Measurements from ENCODE around the gene PARVB. TPM values are rescaled to one million over a fixed set of nuclear protein-coding genes. Genes with fewer than 3 reads are reported as not detected.
A peak's percentile ranks its signal among the peaks of the same experiment; 100 is the strongest.

The PARVB gene
- total and polyA plus RNA-seq, 2 of the 8 experiments (the other 6 are each of a cell fraction or from before 2014, with no cell fraction given): 14.5 to 18.6 TPM

- H3K4me2 ChIP-seq (ENCODE audit: insufficient read depth in 1 of 2, low read depth in 2 of 2, low read length in 2 of 2): peak overlapping the region in 1 of 2 experiments; percentile 11; a peak in 1 of 4 replicates
- H3K9ac ChIP-seq (replicated peaks in 1 of 4; ENCODE audit: extremely low read depth in 1 of 4, low read depth in 3 of 4, low read length in 3 of 4): no peak overlapping the region; a peak in 1 of 7 replicates
These were observed 108.6 kb downstream of the PARVB start for GRCh38 chr22:44132724-44133123.

More at GRCh38 chr22:44132724-44133123, 108.6 kb downstream of the PARVB start:
- H3K9me3 ChIP-seq (ENCODE audit: insufficient read depth in 2 of 2, low read depth in 1 of 2, low read length in 1 of 2): peaks cover 8 to 13% of the 10 kb centered on the region in 2 experiments; a peak in 3 of 4 replicates
- no peak overlapping the region for H2AK5ac ChIP-seq (ENCODE audit: low read depth, low read length)
- no peak overlapping the region for H2AFZ ChIP-seq (ENCODE audit: low read length)
- no peak overlapping the region for H3K14ac ChIP-seq (ENCODE audit: insufficient read length)
- ChIA-PET CTCF (ENCODE audit: partially characterized antibody) (interaction anchor here (1.2 kb wide), 1 partner anchor 80 kb away, joined by 4 read pairs; no protein-coding TSS in a partner anchor), POLR2A (ENCODE audit: partially characterized antibody) (no interaction called here)
- H3K27me3 ChIP-seq (replicated peaks in 1 of 4; ENCODE audit: control insufficient read depth in 3 of 4, extremely low read depth in 1 of 4, insufficient read depth in 3 of 4, low read length in 3 of 4): no peaks in the 10 kb centered on the region
- no peak overlapping the region for H2BK15ac ChIP-seq (ENCODE audit: low read length)
- H2BK5ac ChIP-seq (ENCODE audit: low read depth, low read length): no peak overlapping the region
- H3K79me2 ChIP-seq (ENCODE audit: control insufficient read depth in 1 of 2, insufficient read depth in 2 of 2, low read length in 2 of 2): no peaks in the 10 kb centered on the region
- no peaks in the 10 kb centered on the region for H3K79me1 ChIP-seq (ENCODE audit: low read depth, low read length)
- FAIRE-seq (no peak), DNase-seq (ENCODE audit: low read depth in 1 of 2, low spot score in 2 of 2) (no peak)
- no peak overlapping the region for H4K5ac ChIP-seq (ENCODE audit: insufficient read length, low read depth, low read length)
- H3K4ac ChIP-seq (replicated peaks; ENCODE audit: insufficient read length, low read depth, low read length): no peak overlapping the region
- H3K18ac ChIP-seq (ENCODE audit: extremely low read depth, low read length): no peak overlapping the region
- no peaks in the 10 kb centered on the region for H3K36me3 ChIP-seq (ENCODE audit: control insufficient read depth in 2 of 4, insufficient read depth in 4 of 4, low read length in 3 of 4)
- H3K23me2 ChIP-seq (ENCODE audit: low read depth, low read length): no peaks in the 10 kb centered on the region
- no peak overlapping the region for H4K8ac ChIP-seq (ENCODE audit: extremely low read depth, insufficient read depth, low read length)
- no peak overlapping the region for H4K91ac ChIP-seq (replicated peaks; ENCODE audit: insufficient read length, low read length)
- H3K56ac ChIP-seq (replicated peaks; ENCODE audit: insufficient read length, low read depth, low read length): no peak overlapping the region
- H3K27ac ChIP-seq (ENCODE audit: low read depth, low read length): no peak overlapping the region
- no peak overlapping the region for H3K4me3 ChIP-seq (ENCODE audit: extremely low read depth in 1 of 4, insufficient read depth in 2 of 4, low read depth in 3 of 4, low read length in 4 of 4)
- no peaks in the 10 kb centered on the region for H4K20me1 ChIP-seq (replicated peaks in 1 of 2; ENCODE audit: control insufficient read depth in 1 of 2, insufficient read depth in 2 of 2, low read length in 2 of 2)
- peak; percentile 46 to 59 for TF ChIP-seq RAD21 (IDR thresholded peaks at IDR 0.05 in 1 of 2, conservative IDR thresholded peaks at IDR 0.05 in 1 of 2; ENCODE audit: low read depth in 2 of 2, low read length in 2 of 2)
- TF ChIP-seq CTCF (IDR thresholded peaks at IDR 0.05; ENCODE audit: control extremely low read depth in 1 of 3, insufficient read depth in 1 of 3, low read depth in 1 of 3, low read length in 3 of 3): peak; percentile 32 to 57 (median 55); a peak in 3 of 4 replicates
- no peak for TF ChIP-seq SRF (IDR thresholded peaks at IDR 0.05; ENCODE audit: low read depth, low read length)
- TF ChIP-seq, protein P1, sequence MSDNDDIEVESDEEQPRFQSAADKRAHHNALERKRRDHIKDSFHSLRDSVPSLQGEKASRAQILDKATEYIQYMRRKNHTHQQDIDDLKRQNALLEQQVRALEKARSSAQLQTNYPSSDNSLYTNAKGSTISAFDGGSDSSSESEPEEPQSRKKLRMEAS (IDR thresholded peaks at IDR 0.05): peak; percentile 81
- TF ChIP-seq GABPA (IDR thresholded peaks at IDR 0.05; ENCODE audit: borderline replicate concordance, insufficient read depth, low read length): no peak
- no peak for TF ChIP-seq KDM1A (IDR thresholded peaks at IDR 0.05; ENCODE audit: borderline replicate concordance, low read length)
- no peak for TF ChIP-seq POLR2AphosphoS5 (IDR thresholded peaks at IDR 0.05; ENCODE audit: low read depth, low read length)
- no peak for TF ChIP-seq SP1 (IDR thresholded peaks at IDR 0.05; ENCODE audit: low read depth, low read length)
- no peak for TF ChIP-seq ZNF274 (IDR thresholded peaks at IDR 0.05; ENCODE audit: borderline replicate concordance, extremely low read depth, low read length)
- no peak overlapping the region for H2BK120ac ChIP-seq (replicated peaks; ENCODE audit: low read depth, low read length)
- H2BK12ac ChIP-seq (ENCODE audit: low read depth, low read length): no peak overlapping the region
- WGBS, 2 experiments (ENCODE audit: extremely low coverage in 1 of 2, insufficient coverage in 1 of 2, insufficient read length in 1 of 2, insufficient replicate concordance in 2 of 2, low coverage in 1 of 2, low lambda C conversion rate in 2 of 2, missing lambda C conversion rate in 1 of 2): 60% methylated on average over 12 of the region's 12 CpGs; no CpG with 5 or more reads in 1 of the 2 experiments
- peaks cover 0 to 8% (median 4%) of the 10 kb centered on the region in 4 experiments; a peak in 4 of 7 replicates for H3K4me1 ChIP-seq (replicated peaks in 1 of 4; ENCODE audit: control insufficient read depth in 3 of 4, insufficient read depth in 4 of 4, low read length in 3 of 4)
- no peak overlapping the region for H3K23ac ChIP-seq (ENCODE audit: insufficient read length)
- H2BK20ac ChIP-seq (ENCODE audit: low read length): no peak overlapping the region
